GM13976 (cell line): ENCODE measurements around the gene PRSS53.

ENCODE experiments used
- DNase-seq: peaks from one replicate; pipeline ENCODE4 v3.0.0; 2012; ENCODE audit warnings: low spot score
- CTCF ChIP-seq: IDR thresholded peaks from 2 replicates; pipeline ENCODE4 v1.5.1; 2012; ENCODE audit warnings: borderline replicate concordance, mild to moderate bottlenecking; ENCODE audit not compliant: insufficient read depth; ENCODE audit errors: extremely low read depth, missing control alignments, control extremely low read depth
- in situ Hi-C: fragments of 300-500 bp; cut with MboI; formaldehyde crosslinking; loops from one replicate; pipeline ENCODE4 v1.12.0; 2022; ENCODE audit warnings: low sequenced_read_pairs, mixed read lengths, inconsistent platforms; ENCODE audit not compliant: unreplicated experiment

PRSS53 gene

DNA sequence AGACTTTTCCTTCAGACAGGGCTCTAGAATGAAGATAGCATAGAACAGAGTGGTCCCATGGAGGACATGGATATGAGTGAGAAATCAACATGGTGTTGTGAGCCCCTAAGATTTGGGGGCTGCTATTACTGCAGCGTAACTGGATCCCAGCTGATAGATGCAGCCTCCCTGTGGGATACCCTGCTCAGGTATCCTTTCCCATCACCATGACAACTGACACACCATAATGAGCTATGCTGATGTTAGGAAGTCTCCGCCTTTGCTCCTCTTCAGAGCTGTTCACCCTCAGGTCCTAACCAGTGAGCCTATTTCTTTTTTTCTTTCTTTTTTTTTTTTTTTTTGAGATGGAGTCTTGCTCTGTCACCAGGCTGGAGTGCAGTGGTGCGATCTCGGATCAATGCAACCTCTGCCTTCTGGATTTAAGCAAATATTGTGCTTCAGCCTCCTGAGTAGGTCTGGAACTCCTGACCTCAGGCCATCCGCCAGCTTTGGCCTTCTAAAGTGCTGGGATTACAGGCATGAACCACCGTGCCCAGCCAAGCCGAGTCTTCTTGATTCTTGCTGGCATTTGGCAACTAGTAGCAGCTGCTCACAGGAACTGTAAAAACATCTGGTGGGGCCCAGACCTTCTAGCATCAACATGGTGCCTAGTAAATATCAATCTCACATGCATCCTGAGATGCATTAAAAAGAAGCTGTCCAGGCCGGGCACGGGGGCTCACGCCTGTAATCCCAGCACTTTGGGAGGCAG, 38.3 kb downstream of the PRSS53 start:
- in situ Hi-C loops = no loop called here
- DNase-seq = no peak
- no peak for TF ChIP-seq CTCF

GRCh38 chr16:31043898-31044481, 44.8 kb downstream of the PRSS53 start:
- DNase-seq = no peak
- in situ Hi-C loops = no loop called here
- TF ChIP-seq CTCF = no peak

- in situ Hi-C loops = no loop called here
- no peak for TF ChIP-seq CTCF
- DNase-seq = no peak
These were observed 45.4 kb downstream of the PRSS53 start for GRCh38 chr16:31043352-31043751.

- in situ Hi-C loops = no loop called here
- no peak for DNase-seq
- no peak for TF ChIP-seq CTCF
These were observed 45.9 kb downstream of the PRSS53 start for GRCh38 chr16:31042866-31043265.

DNA sequence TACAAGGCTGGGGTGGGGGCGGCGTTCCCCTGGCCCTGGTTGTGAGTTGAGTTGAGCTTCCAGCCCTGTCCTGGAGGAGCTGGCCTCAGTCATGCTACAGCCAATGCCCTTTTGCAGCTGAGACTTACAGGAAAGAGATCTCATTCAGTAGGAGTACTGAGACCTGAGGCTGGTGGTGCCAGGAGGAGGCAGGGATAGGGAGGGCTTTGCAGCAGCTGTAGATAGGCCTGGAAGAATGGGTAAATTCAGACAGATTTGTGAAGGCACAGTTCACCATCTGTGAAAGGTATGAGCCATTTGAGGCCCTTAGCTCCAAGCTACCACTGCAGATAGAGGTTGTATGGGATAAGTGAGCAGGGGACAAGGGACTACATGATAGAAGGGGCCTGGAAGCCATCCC, 49.8 kb downstream of the PRSS53 start:
- no peak for TF ChIP-seq CTCF
- DNase-seq = no peak
- in situ Hi-C loops = no loop called here

DNA sequence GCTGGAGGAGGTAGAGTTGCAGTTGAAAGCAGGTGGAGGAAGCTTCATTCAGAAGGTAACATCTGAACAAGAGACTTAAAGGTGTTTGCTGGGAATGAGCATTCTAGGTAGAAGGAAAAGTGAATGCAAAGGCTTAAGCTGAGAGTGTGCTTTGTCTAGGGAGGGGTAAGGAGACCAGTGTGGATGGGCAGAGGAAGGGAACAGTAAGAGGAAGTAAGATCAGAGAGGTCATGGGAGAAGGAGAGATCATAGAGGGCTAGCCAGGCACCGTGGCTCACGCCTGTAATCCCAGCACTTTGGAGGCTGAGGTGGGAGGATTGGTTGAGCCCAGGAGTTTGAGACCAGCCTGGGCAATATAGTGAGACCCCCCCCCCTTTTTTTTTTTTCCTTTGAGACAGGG, 52.1 kb downstream of the PRSS53 start:
- TF ChIP-seq CTCF = no peak
- no peak for DNase-seq
- in situ Hi-C loops = no loop called here
